DND-41 (cell line): ENCODE results near the gene CLDN9.

ENCODE experiments used
- ATAC-seq: fragments of 200-7000 bp; cut with Tn5 transposase; 3 replicates; pipeline ENCODE4 v1.9.1; 2021; ENCODE audit warnings: low read depth; ENCODE audit not compliant: insufficient read depth
- DNase-seq: peaks from one replicate; pipeline ENCODE4 v3.0.0-alpha.2; 2020
- H2AFZ ChIP-seq: 2 replicates; pipeline ENCODE4 v1.6.0; 2012; ENCODE audit warnings: low read depth, low read length
- H3K27ac ChIP-seq: 2 replicates; pipeline ENCODE4 v1.5.1; 2012; ENCODE audit warnings: low read length, inconsistent platforms
- H3K27me3 ChIP-seq: fragments of 200-600 bp; sonication (generic); 2 replicates; pipeline ENCODE4 v1.6.0; 2012; ENCODE audit warnings: low read length, mild to moderate bottlenecking, inconsistent platforms; ENCODE audit not compliant: insufficient read depth, poor library complexity
- H3K36me3 ChIP-seq: 2 replicates; pipeline ENCODE4 v1.5.1; 2012; ENCODE audit warnings: low read length, inconsistent platforms; ENCODE audit not compliant: insufficient read depth
- H3K4me1 ChIP-seq: 2 replicates; pipeline ENCODE4 v1.5.1; 2012; ENCODE audit warnings: mild to moderate bottlenecking, low read length; ENCODE audit not compliant: insufficient read depth
- H3K4me2 ChIP-seq: 2 replicates; pipeline ENCODE4 v1.6.0; 2012; ENCODE audit warnings: mild to moderate bottlenecking, moderate library complexity, low read length, inconsistent platforms; ENCODE audit not compliant: insufficient read depth
- H3K4me3 ChIP-seq, 2 experiments: fragments of 200-600 bp in 1 of 2; shearing (Covaris generic) in 1 of 2; 2 replicates each; pipeline ENCODE4 v1.5.1; 2012 to 2016; ENCODE audit warnings: inconsistent platforms in 2 of 2, low read length in 2 of 2, mild to moderate bottlenecking in 2 of 2, low read depth in 1 of 2, moderate library complexity in 1 of 2
- H3K79me2 ChIP-seq: 2 replicates; pipeline ENCODE4 v1.6.0; 2012; ENCODE audit warnings: low read length, inconsistent platforms; ENCODE audit not compliant: insufficient read depth
- H3K9ac ChIP-seq: 2 replicates; pipeline ENCODE4 v1.6.0; 2012; ENCODE audit warnings: low read depth, mild to moderate bottlenecking, inconsistent platforms, low read length, moderate library complexity
- H3K9me3 ChIP-seq: 2 replicates; pipeline ENCODE4 v1.5.1; 2012; ENCODE audit warnings: low read length, moderate library complexity, mild to moderate bottlenecking, inconsistent platforms; ENCODE audit not compliant: insufficient read depth, severe bottlenecking
- H4K20me1 ChIP-seq: 2 replicates; pipeline ENCODE4 v1.6.0; 2012; ENCODE audit warnings: low read length; ENCODE audit not compliant: insufficient read depth
- CTCF ChIP-seq: IDR thresholded peaks from 2 replicates; pipeline ENCODE4 v1.5.1; 2012; ENCODE audit warnings: borderline replicate concordance, low read length, moderate library complexity, mild to moderate bottlenecking; ENCODE audit not compliant: poor library complexity, severe bottlenecking; ENCODE audit errors: extremely low read depth
- EZH2 ChIP-seq: IDR thresholded peaks from 3 replicates; pipeline ENCODE4 v1.6.1; 2012; ENCODE audit warnings: borderline replicate concordance, low read depth, mild to moderate bottlenecking, moderate library complexity, low read length, inconsistent platforms; ENCODE audit not compliant: severe bottlenecking

Gene CLDN9

DNA sequence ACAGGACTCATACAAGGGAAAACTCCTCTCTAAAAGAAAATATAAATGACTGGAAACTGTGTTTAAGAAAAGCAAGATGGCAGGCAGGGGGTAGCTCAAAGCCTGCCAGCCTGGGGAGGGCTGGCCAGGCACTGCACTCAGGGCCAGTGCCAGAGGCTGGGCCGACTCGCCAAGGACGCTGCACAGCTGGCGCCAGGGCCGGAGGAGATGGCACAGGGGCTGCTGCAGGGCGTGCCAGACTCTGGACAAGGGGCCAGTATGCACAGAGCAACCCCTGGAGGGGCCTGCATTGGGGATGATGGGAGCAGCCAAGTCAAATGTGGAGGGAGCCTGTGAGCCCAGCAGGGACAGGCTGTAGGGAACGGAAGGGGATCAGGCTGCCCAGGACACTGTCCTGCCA is 36.5 kb upstream of the CLDN9 start:
- Histone ChIP-seq H3K4me2 (0 out of 2 replicates have a peak overlapping the region, but pooled peaks have one; percentile 44), H3K4me3 (no peak overlapping the region), H3K4me1 (peaks cover 70% of the 10 kb centered on the region), H3K36me3 (peaks cover 83% of the 10 kb centered on the region), H3K79me2 (peaks cover 82% of the 10 kb centered on the region), H2AFZ (no peak overlapping the region), H3K9me3 (no peaks in the 10 kb centered on the region), H3K27ac (no peak overlapping the region), H3K27me3 (no peaks in the 10 kb centered on the region), H4K20me1 (peaks cover 74% of the 10 kb centered on the region), H3K9ac (0 out of 2 replicates have a peak overlapping the region, but pooled peaks have one; percentile 9)
- TF ChIP-seq EZH2 = no peak
- TF ChIP-seq CTCF = no peak
- no peak for DNase-seq
- ATAC-seq = no peak

- H4K20me1 ChIP-seq = peaks cover 69% of the 10 kb centered on the region
Observed at GRCh38 chr16:2976673-2977072, 36.0 kb upstream of the CLDN9 start.

GRCh38 chr16:2977440-2977839 is 35.3 kb upstream of the CLDN9 start:
- Histone ChIP-seq H4K20me1 (peaks cover 62% of the 10 kb centered on the region), H3K4me1 (peaks cover 65% of the 10 kb centered on the region), H3K79me2 (peaks cover 72% of the 10 kb centered on the region), H3K9me3 (no peaks in the 10 kb centered on the region), H3K9ac (peak overlapping the region; percentile 28), H3K4me3 (peak overlapping the region in 1 of 2 experiments; percentile 35; a peak in 1 of 4 replicates), H3K4me2 (peak overlapping the region; percentile 44), H3K36me3 (peaks cover 70% of the 10 kb centered on the region), H3K27me3 (no peaks in the 10 kb centered on the region), H3K27ac (peak overlapping the region; percentile 3), H2AFZ (no peak overlapping the region)
- no peak for TF ChIP-seq EZH2
- TF ChIP-seq CTCF = no peak
- DNase-seq = no peak
- ATAC-seq = no peak

More at GRCh38 chr16:2976673-2977072, 36.0 kb upstream of the CLDN9 start:
- H3K27ac ChIP-seq = no peak overlapping the region
- no peak for TF ChIP-seq EZH2
- TF ChIP-seq CTCF = no peak
- H3K4me2 ChIP-seq = peak overlapping the region; percentile 44; the same call in 1 of the 2 replicates
- ATAC-seq = no peak
- no peak overlapping the region for H3K4me3 ChIP-seq
- peak overlapping the region; percentile 9; the same call in 1 of the 2 replicates for H3K9ac ChIP-seq
- no peaks in the 10 kb centered on the region for H3K27me3 ChIP-seq
- no peak overlapping the region for H2AFZ ChIP-seq
- H3K36me3 ChIP-seq = peaks cover 78% of the 10 kb centered on the region
- no peak for DNase-seq
- peaks cover 80% of the 10 kb centered on the region for H3K79me2 ChIP-seq
- peaks cover 70% of the 10 kb centered on the region for H3K4me1 ChIP-seq
- H3K9me3 ChIP-seq = no peaks in the 10 kb centered on the region
